ENCODE results near the gene RGL4.

RGL4 gene

GRCh38 chr22:23677701-23677995 lies 13.2 kb upstream of the RGL4 start:
- DNase-seq (ENCODE audit: low spot score) = no peak

GRCh38 chr22:23678133-23678532 lies 12.7 kb upstream of the RGL4 start:
- no peak for DNase-seq (ENCODE audit: low spot score)

GRCh38 chr22:23681026-23681809 lies 9.6 kb upstream of the RGL4 start:
- no peak for DNase-seq (ENCODE audit: low spot score)

- no peak for DNase-seq (ENCODE audit: low spot score)
These were observed 8.7 kb upstream of the RGL4 start for GRCh38 chr22:23682077-23682476.

- no peak for DNase-seq (ENCODE audit: low spot score)
These were observed 7.9 kb upstream of the RGL4 start for GRCh38 chr22:23682827-23683355.

GRCh38 chr22:23683545-23683944 lies 7.3 kb upstream of the RGL4 start:
- DNase-seq (ENCODE audit: low spot score) = no peak

GRCh38 chr22:23684026-23684425 lies 6.8 kb upstream of the RGL4 start:
- no peak for DNase-seq (ENCODE audit: low spot score)

- no peak for DNase-seq (ENCODE audit: low spot score)
These were observed 6.2 kb upstream of the RGL4 start for GRCh38 chr22:23684561-23685031.

- no peak for DNase-seq (ENCODE audit: low spot score)
These were observed 5.5 kb upstream of the RGL4 start for GRCh38 chr22:23685205-23685784.

- DNase-seq (ENCODE audit: low spot score) = no peak
These were observed 4.3 kb upstream of the RGL4 start for GRCh38 chr22:23686416-23687024.

GRCh38 chr22:23688121-23688520 lies 2.7 kb upstream of the RGL4 start:
- DNase-seq (ENCODE audit: low spot score) = no peak

GRCh38 chr22:23688571-23688970 lies 2.2 kb upstream of the RGL4 start:
- no peak for DNase-seq (ENCODE audit: low spot score)

- no peak for DNase-seq (ENCODE audit: low spot score)
These were observed 1.4 kb upstream of the RGL4 start for GRCh38 chr22:23689414-23689813.

GRCh38 chr22:23691748-23692423 lies 1.1 kb downstream of the RGL4 start:
- no peak for DNase-seq (ENCODE audit: low spot score)

- DNase-seq (ENCODE audit: low spot score) = no peak
These were observed 1.9 kb downstream of the RGL4 start for GRCh38 chr22:23692598-23693291.

GRCh38 chr22:23693979-23694680 lies 3.3 kb downstream of the RGL4 start:
- no peak for DNase-seq (ENCODE audit: low spot score)

- no peak for DNase-seq (ENCODE audit: low spot score)
These were observed 4.3 kb downstream of the RGL4 start for GRCh38 chr22:23695141-23695540.

GRCh38 chr22:23695571-23696325 lies 4.9 kb downstream of the RGL4 start:
- no peak for DNase-seq (ENCODE audit: low spot score)

GRCh38 chr22:23696326-23696851 lies 5.6 kb downstream of the RGL4 start:
- no peak for DNase-seq (ENCODE audit: low spot score)

Measured in SK-N-DZ (cell line).